Measurements from ENCODE around the gene TMEFF2. TPM values are rescaled to one million over a fixed set of nuclear protein-coding genes. Genes with fewer than 3 reads are reported as not detected.

Gene TMEFF2
- total and polyA plus RNA-seq, 2 of the 4 experiments (the other 2 are of a cell fraction) = 1.3 to 3.0 TPM

GRCh38 chr2:191979221-191979730 is 215.5 kb downstream of the TMEFF2 start:
- no peak overlapping the region for H2BK120ac ChIP-seq (ENCODE audit: low read depth, low read length)
- H2AFZ ChIP-seq (replicated peaks; ENCODE audit: low read length, poor library complexity) = no peak overlapping the region
- no peak overlapping the region for H4K91ac ChIP-seq (ENCODE audit: insufficient read depth, low read depth, low read length)
- TF ChIP-seq BHLHE40 (IDR thresholded peaks at IDR 0.05; ENCODE audit: low read depth, low read length) (no peak), RFX5 (IDR thresholded peaks at IDR 0.05; ENCODE audit: low read depth, low read length) (no peak), NFE2L2 (IDR thresholded peaks at IDR 0.05; ENCODE audit: low read depth, low read length) (no peak), POLR2A (IDR thresholded peaks at IDR 0.05; ENCODE audit: low read depth, low read length) (no peak), FOS (IDR thresholded peaks at IDR 0.05; ENCODE audit: low read depth, low read length) (no peak), MXI1 (IDR thresholded peaks at IDR 0.05; ENCODE audit: borderline replicate concordance, low read depth, low read length) (no peak), CEBPB (IDR thresholded peaks at IDR 0.05; ENCODE audit: low read depth, low read length) (no peak), RAD21 (IDR thresholded peaks at IDR 0.05; ENCODE audit: low read length) (no peak), RCOR1 (IDR thresholded peaks at IDR 0.05; ENCODE audit: insufficient replicate concordance, low read length) (no peak), CHD1 (IDR thresholded peaks at IDR 0.05; ENCODE audit: low read depth, low read length) (no peak), MAFK (IDR thresholded peaks at IDR 0.05; ENCODE audit: low read depth, low read length) (no peak)
- TF ChIP-seq, protein P1, sequence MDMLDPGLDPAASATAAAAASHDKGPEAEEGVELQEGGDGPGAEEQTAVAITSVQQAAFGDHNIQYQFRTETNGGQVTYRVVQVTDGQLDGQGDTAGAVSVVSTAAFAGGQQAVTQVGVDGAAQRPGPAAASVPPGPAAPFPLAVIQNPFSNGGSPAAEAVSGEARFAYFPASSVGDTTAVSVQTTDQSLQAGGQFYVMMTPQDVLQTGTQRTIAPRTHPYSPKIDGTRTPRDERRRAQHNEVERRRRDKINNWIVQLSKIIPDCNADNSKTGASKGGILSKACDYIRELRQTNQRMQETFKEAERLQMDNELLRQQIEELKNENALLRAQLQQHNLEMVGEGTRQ (IDR thresholded peaks at IDR 0.05; ENCODE audit: low read depth, low read length) = no peak
- TF ChIP-seq, protein P2, sequence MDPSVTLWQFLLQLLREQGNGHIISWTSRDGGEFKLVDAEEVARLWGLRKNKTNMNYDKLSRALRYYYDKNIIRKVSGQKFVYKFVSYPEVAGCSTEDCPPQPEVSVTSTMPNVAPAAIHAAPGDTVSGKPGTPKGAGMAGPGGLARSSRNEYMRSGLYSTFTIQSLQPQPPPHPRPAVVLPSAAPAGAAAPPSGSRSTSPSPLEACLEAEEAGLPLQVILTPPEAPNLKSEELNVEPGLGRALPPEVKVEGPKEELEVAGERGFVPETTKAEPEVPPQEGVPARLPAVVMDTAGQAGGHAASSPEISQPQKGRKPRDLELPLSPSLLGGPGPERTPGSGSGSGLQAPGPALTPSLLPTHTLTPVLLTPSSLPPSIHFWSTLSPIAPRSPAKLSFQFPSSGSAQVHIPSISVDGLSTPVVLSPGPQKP (IDR thresholded peaks at IDR 0.05; ENCODE audit: borderline replicate concordance, low read depth, low read length) = no peak
- H3K79me1 ChIP-seq (ENCODE audit: low read depth in 1 of 2, low read length in 2 of 2) = no peaks in the 10 kb centered on the region
- no peak overlapping the region for H4K8ac ChIP-seq (ENCODE audit: low read depth in 2 of 2, low read length in 2 of 2)
- H3K18ac ChIP-seq (ENCODE audit: low read depth, low read length) = no peak overlapping the region
- H3K9me1 ChIP-seq (ENCODE audit: insufficient read depth, low read length) = no peaks in the 10 kb centered on the region; the same call in 1 of the 2 replicates
- no peak for ATAC-seq (ENCODE audit: low read depth)
- POLR2A ChIA-PET (ENCODE audit: unreplicated experiment) = no interaction called here
- intact Hi-C loops (cut with micrococcal nuclease) (no loop called here), in situ Hi-C loops (cut with MboI; ENCODE audit: low sequenced_read_pairs) (no loop called here), dilution Hi-C loops (cut with HindIII; ENCODE audit: low sequenced_read_pairs, unreplicated experiment) (no loop called here)
- no peak overlapping the region for H3K4me3 ChIP-seq (ENCODE audit: insufficient read depth, low read depth, low read length)
- H4K5ac ChIP-seq (ENCODE audit: low read depth, low read length) = no peak overlapping the region
- no peak overlapping the region for H3K4me2 ChIP-seq (ENCODE audit: low read depth, low read length)
- H3K27me3 ChIP-seq (ENCODE audit: control insufficient read depth, insufficient read depth, low read length) = no peaks in the 10 kb centered on the region
- no peak overlapping the region for H2BK20ac ChIP-seq (ENCODE audit: low read depth, low read length)
- H3K9ac ChIP-seq (ENCODE audit: low read depth, low read length) = no peak overlapping the region
- H3K4me1 ChIP-seq (ENCODE audit: control insufficient read depth, insufficient read depth, low read length) = 0 out of 2 replicates have a peak, but pooled peaks cover 2% of the 10 kb centered on the region
- no CpG with 5 or more reads among the region's 2 CpGs for WGBS, 2 experiments (ENCODE audit: extremely low coverage in 2 of 2, insufficient read length in 1 of 2)
- no peak overlapping the region for H2BK15ac ChIP-seq (ENCODE audit: low read depth, low read length)
- no TSS peak for BruUV-seq (replicated peaks)
- no peaks in the 10 kb centered on the region for H4K20me1 ChIP-seq (ENCODE audit: insufficient read depth, low read length)
- H2AK5ac ChIP-seq (ENCODE audit: low read depth, low read length) = no peak overlapping the region
- H3K9me3 ChIP-seq (ENCODE audit: control insufficient read depth, insufficient read depth, low read length) = no peaks in the 10 kb centered on the region
- no peak overlapping the region for H3K27ac ChIP-seq (ENCODE audit: insufficient read depth, low read length)
- H2AK9ac ChIP-seq (replicated peaks; ENCODE audit: low read depth, low read length, poor library complexity) = no peak overlapping the region
- H3K4ac ChIP-seq (ENCODE audit: low read depth, low read length) = no peak overlapping the region
- no peak overlapping the region for H3K14ac ChIP-seq (replicated peaks; ENCODE audit: low read depth, low read length)
- no peak for DNase-seq
- H2BK5ac ChIP-seq (ENCODE audit: low read depth, low read length, poor library complexity, severe bottlenecking) = no peak overlapping the region
- CTCF ChIA-PET = no interaction called here
- H3K23ac ChIP-seq (ENCODE audit: low read depth, low read length) = no peak overlapping the region
- no peaks in the 10 kb centered on the region for H3K36me3 ChIP-seq (ENCODE audit: control insufficient read depth, insufficient read depth, low read length)
- no peak overlapping the region for H3K56ac ChIP-seq (ENCODE audit: extremely low read depth, insufficient read depth, low read length)

All from IMR-90 (cell line).